BLaER1 (cell line): ENCODE measurements around the gene DENND2D.
A peak's percentile ranks its signal among the peaks of the same experiment; 100 is the strongest.

Source experiments
- H3K27ac ChIP-seq: shearing (Covaris generic); formaldehyde crosslinking; 2 replicates; pipeline ENCODE4 v1.8.1; 2022
- H3K27me3 ChIP-seq: shearing (Covaris generic); formaldehyde crosslinking; 2 replicates; pipeline ENCODE4 v1.8.1; 2022
- H3K36me3 ChIP-seq: shearing (Covaris generic); formaldehyde crosslinking; 2 replicates; pipeline ENCODE4 v1.8.1; 2022
- H3K4me1 ChIP-seq: shearing (Covaris generic); formaldehyde crosslinking; 2 replicates; pipeline ENCODE4 v1.8.1; 2022
- H3K4me2 ChIP-seq: shearing (Covaris generic); formaldehyde crosslinking; 2 replicates; pipeline ENCODE4 v1.8.1; 2022
- H3K4me3 ChIP-seq: shearing (Covaris generic); formaldehyde crosslinking; 2 replicates; pipeline ENCODE4 v1.8.1; 2022
- H3K9ac ChIP-seq: shearing (Covaris generic); formaldehyde crosslinking; 2 replicates; pipeline ENCODE4 v1.8.1; 2022
- H3K9me3 ChIP-seq: shearing (Covaris generic); formaldehyde crosslinking; 2 replicates; pipeline ENCODE4 v1.8.1; 2022
- H4K20me1 ChIP-seq: shearing (Covaris generic); formaldehyde crosslinking; 2 replicates; pipeline ENCODE4 v1.8.1; 2022
- Cebpa-rat ChIP-seq: shearing (Covaris generic); IDR thresholded peaks from 2 replicates; pipeline ENCODE4 v1.8.1; 2022

The DENND2D gene

GRCh38 chr1:111204201-111204982 is 3.9 kb upstream of the DENND2D start:
- Histone ChIP-seq H3K27ac (peak overlapping the region; percentile 99), H4K20me1 (no peaks in the 10 kb centered on the region), H3K27me3 (no peaks in the 10 kb centered on the region), H3K9me3 (no peaks in the 10 kb centered on the region), H3K36me3 (peaks cover 2% of the 10 kb centered on the region; the same call in 1 of the 2 replicates), H3K9ac (peak overlapping the region; percentile 96), H3K4me1 (peaks cover 81% of the 10 kb centered on the region), H3K4me2 (peak overlapping the region; percentile 88), H3K4me3 (peak overlapping the region; percentile 76)
- no peak for TF ChIP-seq Cebpa-rat

GRCh38 chr1:111203681-111204200 is 3.3 kb upstream of the DENND2D start:
- Histone ChIP-seq H3K4me3 (peak overlapping the region; percentile 76), H3K9me3 (no peaks in the 10 kb centered on the region), H3K4me1 (peaks cover 87% of the 10 kb centered on the region), H3K36me3 (peaks cover 8% of the 10 kb centered on the region; the same call in 1 of the 2 replicates), H3K27ac (peak overlapping the region; percentile 99), H3K27me3 (no peaks in the 10 kb centered on the region), H3K4me2 (peak overlapping the region; percentile 88), H3K9ac (peak overlapping the region; percentile 96), H4K20me1 (no peaks in the 10 kb centered on the region)
- no peak for TF ChIP-seq Cebpa-rat

GRCh38 chr1:111202707-111203623 is 2.5 kb upstream of the DENND2D start:
- Histone ChIP-seq H3K4me1 (peaks cover 84% of the 10 kb centered on the region), H3K4me3 (peak overlapping the region; percentile 76), H3K36me3 (peaks cover 15% of the 10 kb centered on the region; the same call in 1 of the 2 replicates), H3K9ac (peak overlapping the region; percentile 96), H3K4me2 (peak overlapping the region; percentile 88), H3K9me3 (no peaks in the 10 kb centered on the region), H4K20me1 (no peaks in the 10 kb centered on the region), H3K27ac (peak overlapping the region; percentile 99), H3K27me3 (no peaks in the 10 kb centered on the region)
- TF ChIP-seq Cebpa-rat = no peak

GRCh38 chr1:111202366-111202706 is 1.9 kb upstream of the DENND2D start:
- no peak overlapping the region for H3K4me3 ChIP-seq
- no peak for TF ChIP-seq Cebpa-rat
- H3K27me3 ChIP-seq = no peaks in the 10 kb centered on the region
- peaks cover 20% of the 10 kb centered on the region for H3K36me3 ChIP-seq
- H3K27ac ChIP-seq = peak overlapping the region; percentile 99
- H3K4me1 ChIP-seq = peaks cover 87% of the 10 kb centered on the region
- H3K9me3 ChIP-seq = no peaks in the 10 kb centered on the region
- H3K4me2 ChIP-seq = peak overlapping the region; percentile 88
- H4K20me1 ChIP-seq = no peaks in the 10 kb centered on the region
- H3K9ac ChIP-seq = no peak overlapping the region

GRCh38 chr1:111201275-111202090 is 1.0 kb upstream of the DENND2D start:
- Histone ChIP-seq H4K20me1 (no peaks in the 10 kb centered on the region), H3K4me2 (peak overlapping the region; percentile 88), H3K27me3 (no peaks in the 10 kb centered on the region), H3K9ac (0 out of 2 replicates have a peak overlapping the region, but pooled peaks have one; percentile 23), H3K4me1 (peaks cover 78% of the 10 kb centered on the region), H3K4me3 (no peak overlapping the region), H3K36me3 (peaks cover 28% of the 10 kb centered on the region), H3K27ac (peak overlapping the region; percentile 65), H3K9me3 (no peaks in the 10 kb centered on the region)
- TF ChIP-seq Cebpa-rat = no peak

GRCh38 chr1:111200802-111201161 is 336 bp upstream of the DENND2D start:
- peaks cover 71% of the 10 kb centered on the region for H3K4me1 ChIP-seq
- 0 out of 2 replicates have a peak overlapping the region, but pooled peaks have one; percentile 8 for H3K9ac ChIP-seq
- H3K4me3 ChIP-seq = no peak overlapping the region
- no peaks in the 10 kb centered on the region for H3K9me3 ChIP-seq
- H3K36me3 ChIP-seq = peaks cover 35% of the 10 kb centered on the region
- TF ChIP-seq Cebpa-rat = no peak
- no peaks in the 10 kb centered on the region for H4K20me1 ChIP-seq
- H3K27me3 ChIP-seq = no peaks in the 10 kb centered on the region
- H3K27ac ChIP-seq = peak overlapping the region; percentile 65
- peak overlapping the region; percentile 88 for H3K4me2 ChIP-seq

- no peaks in the 10 kb centered on the region for H3K27me3 ChIP-seq
- H4K20me1 ChIP-seq = no peaks in the 10 kb centered on the region
- TF ChIP-seq Cebpa-rat = no peak
- peaks cover 50% of the 10 kb centered on the region for H3K36me3 ChIP-seq
- H3K4me2 ChIP-seq = peak overlapping the region; percentile 88; the same call in 1 of the 2 replicates
- no peak overlapping the region for H3K9ac ChIP-seq
- peak overlapping the region; percentile 65; the same call in 1 of the 2 replicates for H3K27ac ChIP-seq
- no peak overlapping the region for H3K4me3 ChIP-seq
- peaks cover 57% of the 10 kb centered on the region for H3K4me1 ChIP-seq
- no peaks in the 10 kb centered on the region for H3K9me3 ChIP-seq
Measured at GRCh38 chr1:111199329-111199728, 1.1 kb downstream of the DENND2D start.

- Histone ChIP-seq H4K20me1 (no peaks in the 10 kb centered on the region), H3K27me3 (no peaks in the 10 kb centered on the region), H3K4me1 (peaks cover 55% of the 10 kb centered on the region), H3K4me3 (no peak overlapping the region), H3K9ac (no peak overlapping the region), H3K4me2 (no peak overlapping the region), H3K27ac (peak overlapping the region; percentile 37; the same call in 1 of the 2 replicates), H3K9me3 (no peaks in the 10 kb centered on the region), H3K36me3 (peaks cover 55% of the 10 kb centered on the region)
- no peak for TF ChIP-seq Cebpa-rat
Measured at GRCh38 chr1:111198836-111199235, 1.6 kb downstream of the DENND2D start.
